HL-60/S4 (cell line): Measurements from ENCODE around the gene VAMP8.
"Not testable (repeated sequence)": the region's sequence is repeated elsewhere in the genome, so short reads cannot be mapped to it uniquely, and the experiment has no call there.

ENCODE experiments used
- in situ Hi-C: fragments of 300-500 bp; cut with MboI; formaldehyde crosslinking; loops from 2 replicates; pipeline ENCODE4 v1.14.3; 2022; ENCODE audit warnings: low sequenced_read_pairs

The VAMP8 gene

DNA sequence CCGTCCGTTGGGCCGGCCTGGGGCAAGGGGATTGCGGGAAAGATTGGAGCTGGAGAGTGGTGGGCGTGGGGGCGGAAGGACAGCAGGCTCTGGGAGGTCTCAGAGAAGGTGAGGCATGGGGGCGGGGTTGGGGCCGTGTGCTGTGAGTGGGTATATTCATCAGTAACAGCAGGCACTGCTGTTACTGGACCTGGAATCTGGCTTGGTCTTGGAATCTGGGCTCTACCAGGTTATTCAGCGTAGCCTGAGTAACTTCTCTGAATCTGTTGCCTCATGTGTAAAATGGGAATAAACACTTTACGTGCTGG, 18.6 kb downstream of the VAMP8 start:
- in situ Hi-C loops = no loop called here

DNA sequence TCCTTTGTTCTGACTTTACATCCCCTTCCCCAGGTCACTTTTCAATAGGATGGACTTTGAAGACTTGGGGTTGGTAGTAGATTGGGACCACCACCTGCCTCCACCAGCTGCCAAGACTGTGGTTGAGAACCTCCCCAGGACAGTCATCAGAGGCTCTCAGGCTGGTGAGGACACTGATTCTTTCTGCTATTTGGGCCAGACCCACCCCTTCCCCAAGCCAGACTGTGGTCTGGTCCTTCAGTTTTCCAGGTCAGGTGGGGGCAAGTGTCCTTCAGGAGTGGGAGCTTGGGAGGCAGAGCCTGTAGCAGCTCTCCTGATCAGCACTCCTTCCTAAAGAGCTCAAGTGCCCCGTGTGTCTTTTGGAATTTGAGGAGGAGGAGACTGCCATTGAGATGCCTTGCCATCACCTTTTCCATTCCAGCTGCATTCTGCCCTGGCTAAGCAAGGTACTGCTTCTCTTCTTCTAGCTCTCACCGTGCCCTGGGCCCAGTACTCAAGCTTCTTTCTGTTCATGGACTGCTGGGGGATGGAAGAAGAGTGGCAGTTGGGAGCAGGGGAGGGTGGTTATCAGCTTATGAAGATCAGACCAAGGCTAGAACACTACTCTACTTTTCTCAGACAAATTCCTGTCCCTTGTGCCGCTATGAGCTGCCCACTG, 19.2 kb downstream of the VAMP8 start:
- in situ Hi-C loops = no loop called here

- in situ Hi-C loops = no loop called here
These were observed 19.9 kb downstream of the VAMP8 start for GRCh38 chr2:85597241-85597640.

- in situ Hi-C loops = no loop called here
These were observed 21.4 kb downstream of the VAMP8 start for GRCh38 chr2:85598594-85599340.

DNA sequence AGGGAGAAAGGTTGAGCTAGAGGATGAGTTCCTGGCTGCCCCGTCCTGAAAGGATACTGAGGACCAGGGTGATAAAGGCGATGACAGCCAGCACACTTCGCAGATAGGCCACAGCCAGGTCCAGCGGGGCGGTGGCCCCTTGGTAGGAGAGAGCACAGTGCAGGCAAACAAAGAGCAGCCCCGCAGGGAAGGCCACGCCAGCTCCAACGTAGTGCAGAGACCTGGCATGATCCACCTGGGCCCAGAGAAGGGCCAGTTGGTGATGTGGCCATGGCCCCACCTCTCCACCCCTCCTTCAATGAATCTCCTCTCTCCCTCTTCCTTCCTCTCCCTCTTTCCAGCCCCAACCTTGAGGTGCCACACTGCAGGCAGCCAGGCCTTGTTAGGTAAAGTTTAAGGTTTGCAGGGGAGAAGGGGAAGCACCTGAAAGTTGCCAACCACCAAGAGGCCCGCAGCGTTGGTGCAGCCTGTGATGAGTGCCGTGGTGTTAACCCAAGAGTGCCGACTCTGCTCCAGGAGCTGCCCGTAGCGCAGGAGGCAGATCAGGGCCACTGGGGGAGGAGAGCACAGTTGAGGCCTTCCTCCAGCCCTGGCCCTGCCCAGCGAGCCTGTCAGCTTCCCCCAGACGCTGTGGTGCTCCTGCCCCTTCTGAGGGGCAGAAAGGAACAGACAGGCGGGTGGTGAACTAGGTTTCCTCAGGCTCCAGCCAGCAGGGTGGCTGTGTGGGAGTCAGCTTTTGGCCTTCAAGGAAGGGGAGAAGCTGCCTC, 22.3 kb downstream of the VAMP8 start:
- in situ Hi-C loops = no loop called here

- in situ Hi-C loops = no loop called here
These were observed 22.8 kb downstream of the VAMP8 start for GRCh38 chr2:85600235-85600575.

- in situ Hi-C loops = no loop called here
These were observed 23.8 kb downstream of the VAMP8 start for GRCh38 chr2:85600951-85601770.

GRCh38 chr2:85601771-85602475, 24.5 kb downstream of the VAMP8 start:
- in situ Hi-C loops = no loop called here

- in situ Hi-C loops = no loop called here
These were observed 25.3 kb downstream of the VAMP8 start, which contains the start of gene TMEM150A for GRCh38 chr2:85602476-85603234. TSS of gene TMEM150A (minus strand) at chr2:85602698. CDS start at chr2:85601948, 750 bp downstream.

DNA sequence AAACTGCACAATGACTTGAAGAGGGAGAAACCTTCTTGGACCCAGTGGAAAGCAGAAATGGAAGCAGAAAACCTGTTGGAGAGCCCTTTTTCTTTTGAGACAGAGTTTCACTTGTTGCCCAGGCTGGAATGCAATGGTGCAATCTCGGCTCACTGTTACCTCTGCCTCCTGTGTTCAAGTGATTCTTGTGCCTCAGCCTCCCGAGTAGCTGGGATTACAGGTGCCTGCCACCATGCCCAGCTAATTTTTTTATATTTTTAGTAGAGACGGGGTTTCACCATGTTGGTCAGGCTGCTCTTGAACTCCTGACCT, 26.7 kb downstream of the VAMP8 start:
- in situ Hi-C loops = not testable (repeated sequence)

- in situ Hi-C loops = no loop called here
These were observed 27.4 kb downstream of the VAMP8 start for GRCh38 chr2:85604568-85605339.

GRCh38 chr2:85605406-85606115, 28.2 kb downstream of the VAMP8 start:
- in situ Hi-C loops = no loop called here

GRCh38 chr2:85606116-85606455, 28.7 kb downstream of the VAMP8 start:
- in situ Hi-C loops = no loop called here

DNA sequence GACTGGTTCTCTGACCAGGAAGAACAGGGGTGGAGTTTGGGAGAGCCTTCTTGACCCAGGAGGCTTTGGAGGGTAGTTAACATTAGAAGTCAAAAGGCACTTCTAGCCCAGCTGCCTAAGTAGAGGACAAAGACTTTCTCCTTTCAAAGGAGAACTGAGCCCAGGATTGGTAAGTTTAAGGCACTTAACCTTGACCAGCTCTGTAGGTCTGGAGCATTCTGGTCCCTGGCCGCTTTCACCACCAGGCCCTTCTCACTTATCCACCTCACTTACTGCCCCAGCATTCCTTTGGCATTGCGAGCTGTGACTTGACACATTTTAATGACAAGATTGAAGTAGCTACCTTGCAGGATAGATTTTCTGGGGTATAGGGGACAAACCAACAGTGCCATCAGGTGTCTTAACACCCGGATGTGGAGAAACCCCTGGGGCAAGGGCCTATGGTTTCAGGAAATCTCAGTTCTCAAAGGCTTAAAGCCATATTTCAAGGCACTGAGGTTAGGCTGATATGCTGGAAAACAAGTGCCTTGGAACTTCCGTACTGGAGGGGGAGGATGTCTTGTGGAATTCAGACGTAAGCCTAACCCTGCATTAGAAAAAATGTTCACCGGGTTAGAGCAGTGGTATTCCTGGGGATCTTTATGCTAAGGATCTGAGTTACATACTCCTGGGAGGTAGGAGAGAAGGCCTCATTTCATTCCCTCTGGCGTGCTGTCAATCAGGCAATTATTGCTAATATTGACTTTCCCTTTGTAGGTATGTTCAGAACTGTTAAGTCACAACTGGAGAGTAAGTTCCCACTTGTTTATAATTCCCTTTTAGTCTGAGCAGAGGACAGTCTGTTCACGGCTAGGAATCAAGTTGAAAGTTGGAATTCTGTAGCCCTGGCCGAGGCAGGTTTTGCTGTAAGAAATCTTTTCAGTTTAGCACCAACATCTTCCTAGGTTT, 30.2 kb downstream of the VAMP8 start:
- in situ Hi-C loops = no loop called here

- in situ Hi-C loops = no loop called here
These were observed 33.9 kb downstream of the VAMP8 start for GRCh38 chr2:85611217-85611704.

DNA sequence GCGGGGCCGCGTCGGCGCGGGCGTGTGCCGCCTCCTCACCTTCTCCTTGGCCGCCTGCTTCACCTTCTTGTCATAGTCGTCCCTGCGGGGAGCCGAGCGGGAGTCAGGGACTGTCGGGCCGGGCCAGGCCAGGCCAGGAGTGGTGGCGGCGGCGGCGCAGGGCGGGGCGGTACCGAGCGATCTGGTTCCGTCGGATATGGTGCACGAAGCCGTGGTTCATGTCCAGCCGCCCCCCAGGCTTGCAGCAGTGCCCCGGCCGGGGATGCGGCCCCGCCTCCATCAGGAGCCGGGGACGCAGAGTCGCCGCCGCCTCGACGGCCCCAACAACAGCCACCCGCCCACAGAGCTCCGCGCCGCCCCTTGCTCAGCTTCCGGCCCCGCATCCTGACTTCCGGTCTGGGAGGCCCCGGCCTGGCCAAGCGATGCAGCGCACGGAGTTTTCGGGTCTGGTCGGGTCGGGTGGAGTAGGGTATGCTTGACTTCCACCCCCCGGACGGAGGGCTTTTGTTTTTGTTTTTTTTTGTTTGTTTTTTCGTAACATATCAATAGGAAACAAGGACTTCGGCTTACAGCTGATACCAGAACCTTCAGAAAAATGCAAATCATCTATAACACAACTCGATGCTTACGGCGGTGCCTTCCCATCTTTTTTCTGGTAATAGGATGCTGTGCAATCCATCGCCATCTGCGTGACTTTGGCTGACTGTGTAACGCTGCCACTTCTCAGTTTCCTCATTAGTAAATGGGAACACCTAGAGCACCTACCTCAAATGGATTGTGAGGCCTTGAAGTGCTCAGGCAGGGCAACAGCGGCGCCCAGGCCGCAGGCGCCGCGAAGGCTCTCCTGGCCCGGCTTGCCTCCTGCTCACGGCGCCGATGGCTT, 34.6 kb downstream of the VAMP8 start, which contains the start of gene C2orf68:
C2orf68 (minus strand) TSS at position 362 of the 883 bp plus-strand sequence; CDS start at position 280, 82 bp downstream.
- in situ Hi-C loops = no loop called here
